Stimulated activated effector memory CD8-positive, alpha-beta T cell treated with anti-CD3 and anti-CD28 coated beads, Interleukin-12 subunit alpha, Interleukin-12 subunit beta, amount 100 ng/mL, for 72 hours (primary cell): Measurements from ENCODE around the gene SAP30L.

Experiments
- ATAC-seq: fragments of 150-1000 bp; cut with Tn5 transposase; 2 replicates; pipeline ENCODE4 v1.10.0; 2021
- DNase-seq, 2 donors: peaks; one replicate each; pipeline ENCODE4 v3.0.0; 2021 to 2022; ENCODE audit warnings: low spot score in 2 of 2
- H3K27ac Mint-ChIP-seq: one replicate; pipeline ENCODE4 v1.8.0; 2022; ENCODE audit warnings: mild to moderate bottlenecking, mixed read lengths
- H3K36me3 Mint-ChIP-seq: one replicate; pipeline ENCODE4 v1.8.0; 2022; ENCODE audit warnings: mild to moderate bottlenecking, mixed read lengths
- H3K4me1 Mint-ChIP-seq: one replicate; pipeline ENCODE4 v1.8.0; 2022; ENCODE audit warnings: mixed read lengths
- H3K4me3 Mint-ChIP-seq: one replicate; pipeline ENCODE4 v1.8.0; 2022; ENCODE audit warnings: mild to moderate bottlenecking, mixed read lengths
- H3K9me3 Mint-ChIP-seq: one replicate; pipeline ENCODE4 v1.8.0; 2022; ENCODE audit warnings: mixed read lengths

The SAP30L gene

DNA sequence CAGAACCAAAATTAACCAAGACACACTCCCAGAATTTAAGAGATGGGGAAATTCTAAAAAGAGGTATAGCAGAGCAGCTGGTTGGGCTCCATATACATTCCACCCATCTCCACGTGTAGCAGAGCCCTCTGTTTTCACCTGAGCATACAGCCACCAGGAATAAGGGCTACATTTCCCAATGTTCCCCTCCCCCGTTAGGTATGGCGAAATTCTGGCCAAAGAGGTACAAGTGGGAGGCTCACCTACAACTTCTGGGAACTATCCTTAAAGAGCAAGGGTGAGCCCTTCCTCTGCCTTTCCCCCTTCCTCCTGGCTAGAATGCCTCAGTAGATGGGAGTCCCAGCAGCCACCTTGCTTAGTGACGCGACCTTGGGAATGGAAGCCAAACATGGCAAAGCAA, 5.3 kb upstream of the SAP30L start:
- ATAC-seq (no peak), DNase-seq (no peak)
- no peak overlapping the region for H3K4me3 Mint-ChIP-seq
- H3K27ac Mint-ChIP-seq, result no peak overlapping the region
- peaks cover 80% of the 10 kb centered on the region for H3K36me3 Mint-ChIP-seq
- no peaks in the 10 kb centered on the region for H3K9me3 Mint-ChIP-seq
- peaks cover 25% of the 10 kb centered on the region for H3K4me1 Mint-ChIP-seq

DNA sequence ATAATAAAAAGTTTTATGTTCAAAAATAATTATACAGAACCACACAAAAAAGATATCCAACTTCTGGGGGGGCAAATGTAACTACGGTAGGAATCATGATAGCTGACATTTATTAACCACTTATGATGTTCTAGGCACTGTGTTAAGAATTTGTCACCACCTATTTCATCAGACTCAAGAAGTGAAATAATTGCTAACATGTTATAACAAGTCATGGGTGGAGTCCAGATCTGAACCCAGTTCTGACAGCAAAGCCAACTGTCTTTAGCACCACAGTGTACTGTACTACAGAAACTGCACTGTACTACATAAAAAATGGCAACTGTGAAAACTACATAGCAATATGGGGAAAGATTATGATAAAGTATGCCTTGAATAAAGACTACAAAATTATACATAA, 3.0 kb upstream of the SAP30L start:
- Mint-ChIP-seq H3K4me3 (no peak overlapping the region), H3K27ac (no peak overlapping the region), H3K36me3 (peaks cover 61% of the 10 kb centered on the region), H3K4me1 (peaks cover 38% of the 10 kb centered on the region), H3K9me3 (no peaks in the 10 kb centered on the region)
- ATAC-seq (no peak), DNase-seq (no peak)

DNA sequence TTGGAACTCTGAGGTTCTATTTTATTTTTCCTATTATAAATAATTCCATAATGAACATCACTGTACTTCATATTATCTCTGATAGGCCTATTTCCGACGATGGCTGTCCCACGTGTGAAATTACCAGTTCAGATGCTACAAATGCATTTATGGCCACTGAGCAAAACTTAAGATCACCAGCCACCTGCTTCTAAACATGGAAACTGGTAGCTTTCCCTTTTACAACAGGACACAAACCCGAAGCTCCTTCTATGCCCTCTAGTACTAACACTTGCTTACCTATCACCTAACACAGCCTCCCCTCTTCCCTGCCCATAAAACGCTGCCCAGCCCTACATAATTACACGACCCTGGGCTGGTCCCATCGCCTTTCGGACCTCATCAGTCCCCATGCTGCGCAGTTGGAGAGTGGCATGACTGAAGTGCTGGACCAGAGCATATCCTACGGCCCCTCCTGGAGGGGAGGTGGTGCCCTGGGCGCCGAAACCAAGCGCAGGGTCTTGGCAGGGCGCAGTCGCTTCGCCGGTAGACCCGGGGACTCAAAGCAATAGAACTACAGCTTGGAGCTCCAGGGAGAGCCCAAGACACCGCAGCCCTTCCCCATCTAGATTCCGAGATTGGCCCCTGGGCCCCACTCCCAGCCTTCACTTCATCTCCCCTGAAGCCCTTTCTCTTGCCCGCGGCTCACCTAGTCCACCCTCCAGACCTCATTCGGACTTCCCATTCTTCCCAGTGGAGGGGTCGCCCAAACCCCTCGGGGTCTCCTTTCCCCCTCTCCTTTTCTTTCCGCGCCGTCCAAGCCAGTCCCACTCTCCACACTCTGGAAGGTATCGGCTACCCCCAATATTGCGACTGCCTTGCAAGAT, 1.0 kb upstream of the SAP30L start:
- Mint-ChIP-seq H3K27ac (peak overlapping the region; percentile 97), H3K4me3 (peak overlapping the region; percentile 99), H3K4me1 (peaks cover 55% of the 10 kb centered on the region), H3K36me3 (peaks cover 41% of the 10 kb centered on the region), H3K9me3 (no peaks in the 10 kb centered on the region)
- no peak for ATAC-seq
- no peak for DNase-seq

DNA sequence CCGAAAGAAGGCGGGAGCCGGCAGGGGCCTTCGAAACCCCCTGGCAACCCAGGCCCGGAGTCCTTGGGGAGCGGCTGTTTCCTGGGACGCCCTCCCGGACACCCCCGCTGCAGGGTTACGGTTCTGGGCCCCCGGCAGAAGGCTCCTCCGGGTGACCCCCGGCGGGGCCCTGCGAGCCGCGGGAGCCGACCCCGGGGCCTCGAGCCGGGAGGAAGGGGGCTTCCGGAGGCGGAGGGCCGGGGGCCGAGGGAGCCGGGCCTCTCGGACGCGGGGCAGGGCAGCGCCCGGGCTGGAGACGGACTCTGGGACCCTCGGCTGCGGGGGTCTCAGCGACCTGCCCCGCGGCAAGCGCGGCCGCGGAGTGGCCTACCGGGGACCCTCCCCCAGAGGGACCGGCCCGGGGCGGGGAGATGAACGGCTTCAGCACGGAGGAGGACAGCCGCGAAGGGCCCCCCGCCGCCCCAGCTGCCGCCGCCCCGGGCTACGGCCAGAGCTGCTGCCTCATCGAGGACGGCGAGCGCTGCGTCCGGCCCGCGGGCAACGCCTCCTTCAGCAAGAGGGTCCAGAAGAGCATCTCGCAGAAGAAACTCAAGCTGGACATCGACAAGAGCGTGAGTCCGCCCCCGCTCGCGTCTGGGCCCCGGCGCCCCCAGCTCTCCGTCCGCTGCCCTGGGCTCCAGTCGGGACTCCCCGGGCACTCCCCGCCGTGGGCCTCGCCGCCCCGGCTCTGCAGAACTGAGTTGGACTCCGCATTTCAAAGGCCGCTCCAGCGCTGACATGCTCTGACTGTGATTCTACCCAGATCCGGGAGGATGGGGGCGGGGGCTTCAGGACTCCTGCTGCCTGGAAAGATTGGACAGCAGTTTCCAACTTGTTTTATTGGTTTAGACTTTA, 645 bp downstream of the SAP30L start:
- H3K4me1 Mint-ChIP-seq, result peaks cover 63% of the 10 kb centered on the region
- peak; percentile 38 for ATAC-seq
- peak; percentile 27 to 72 for DNase-seq
- no peaks in the 10 kb centered on the region for H3K9me3 Mint-ChIP-seq
- peak overlapping the region; percentile 97 for H3K27ac Mint-ChIP-seq
- peak overlapping the region; percentile 99 for H3K4me3 Mint-ChIP-seq
- peaks cover 40% of the 10 kb centered on the region for H3K36me3 Mint-ChIP-seq

DNA sequence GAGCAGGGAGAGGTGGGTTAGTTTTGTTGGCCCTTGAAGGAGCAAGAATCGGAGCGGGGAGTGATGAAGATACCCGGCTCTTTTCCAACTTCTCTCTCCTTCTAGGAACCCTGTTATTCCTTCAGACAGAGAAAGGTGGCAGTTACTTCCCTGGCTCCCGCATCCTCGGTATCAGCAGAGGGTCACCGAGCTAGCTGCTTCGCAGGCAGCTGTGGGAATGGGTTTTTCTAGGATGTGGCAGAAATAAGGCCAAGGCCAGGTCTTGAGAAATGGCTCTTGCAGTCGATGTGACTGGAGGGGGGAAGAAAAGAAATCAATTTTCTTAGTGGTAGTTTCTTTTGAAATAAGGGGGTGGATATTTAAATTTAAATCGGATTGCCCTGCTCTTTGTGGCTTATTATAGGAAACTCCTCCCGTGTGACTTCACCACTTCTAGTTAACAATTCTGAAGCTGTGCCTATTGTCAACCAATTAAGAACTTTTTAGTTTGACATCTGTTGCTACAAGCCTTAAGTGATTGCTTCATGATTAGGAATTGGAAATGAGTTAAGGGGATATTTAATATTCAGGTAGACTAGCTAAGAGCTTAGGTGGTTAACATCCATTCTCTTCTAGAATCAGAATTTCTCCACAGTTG, 1.4 kb downstream of the SAP30L start:
- Mint-ChIP-seq H3K4me1 (peaks cover 56% of the 10 kb centered on the region), H3K4me3 (peak overlapping the region; percentile 81), H3K36me3 (peaks cover 40% of the 10 kb centered on the region), H3K27ac (peak overlapping the region; percentile 50), H3K9me3 (no peaks in the 10 kb centered on the region)
- no peak for DNase-seq
- ATAC-seq, result no peak

DNA sequence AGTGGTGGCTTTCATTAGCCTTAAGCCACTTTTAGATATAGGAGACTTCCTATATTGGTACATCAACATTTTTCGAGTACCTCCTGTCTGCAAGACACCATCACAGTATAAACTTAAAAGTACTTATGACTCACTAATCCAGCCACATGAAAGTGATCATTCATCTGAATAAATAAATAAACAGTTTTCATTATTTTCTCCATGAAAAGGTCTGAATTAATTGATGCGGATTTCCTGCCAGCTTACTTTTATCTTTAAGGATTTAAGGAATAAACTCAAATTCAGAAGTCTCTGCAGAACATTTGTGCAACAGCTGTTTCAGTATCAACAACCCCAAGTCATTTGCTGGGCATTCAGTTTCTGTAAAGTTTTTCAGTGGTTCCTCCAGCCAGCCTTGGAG, 4.0 kb downstream of the SAP30L start:
- Mint-ChIP-seq H3K4me1 (peaks cover 55% of the 10 kb centered on the region), H3K9me3 (no peaks in the 10 kb centered on the region), H3K4me3 (no peak overlapping the region), H3K36me3 (peaks cover 55% of the 10 kb centered on the region), H3K27ac (no peak overlapping the region)
- ATAC-seq (no peak), DNase-seq (no peak)

DNA sequence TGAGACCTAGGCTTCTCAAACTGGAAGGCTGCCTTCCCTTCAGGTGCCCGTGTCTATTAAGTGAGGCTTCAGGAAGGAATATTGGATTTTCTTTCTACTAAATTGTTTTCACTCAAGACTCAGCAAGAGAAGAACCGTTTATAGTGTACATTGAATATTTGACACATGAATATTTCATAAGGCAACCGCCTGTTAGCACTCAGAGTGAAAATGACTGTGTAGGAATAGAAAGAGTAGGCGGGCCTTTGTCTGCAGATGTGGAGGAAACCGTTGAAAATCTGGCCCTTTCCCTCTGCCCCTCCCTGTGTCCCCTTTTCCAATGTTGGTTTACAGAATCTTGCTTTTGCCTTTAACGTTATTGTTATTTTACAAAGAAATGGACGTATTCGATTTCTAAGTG, 6.2 kb downstream of the SAP30L start:
- Mint-ChIP-seq H3K4me1 (peaks cover 42% of the 10 kb centered on the region), H3K4me3 (no peak overlapping the region), H3K36me3 (peaks cover 71% of the 10 kb centered on the region), H3K9me3 (no peaks in the 10 kb centered on the region), H3K27ac (no peak overlapping the region)
- DNase-seq, result no peak
- ATAC-seq, result no peak

DNA sequence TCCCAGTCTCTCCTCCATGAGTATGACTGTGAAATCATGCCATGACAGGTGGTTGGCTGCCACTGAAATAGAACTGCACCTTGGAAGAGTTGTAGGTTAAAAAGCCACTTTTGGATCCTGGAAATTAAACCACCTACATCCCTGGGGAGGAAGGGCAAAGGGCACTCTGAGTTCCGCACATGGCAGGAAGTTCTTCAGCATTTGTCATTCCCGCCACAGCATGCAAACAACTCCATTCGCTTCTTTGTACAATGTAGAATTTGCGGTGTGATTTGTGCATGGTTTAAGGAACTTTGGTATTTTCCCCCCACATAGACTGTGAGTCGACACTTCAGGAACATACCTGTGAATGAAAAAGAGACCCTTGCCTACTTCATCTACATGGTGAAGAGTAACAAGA, 9.8 kb downstream of the SAP30L start:
- ATAC-seq (no peak), DNase-seq (no peak)
- no peaks in the 10 kb centered on the region for H3K9me3 Mint-ChIP-seq
- H3K4me3 Mint-ChIP-seq, result no peak overlapping the region
- peaks cover 11% of the 10 kb centered on the region for H3K4me1 Mint-ChIP-seq
- H3K36me3 Mint-ChIP-seq, result peaks cover 77% of the 10 kb centered on the region
- H3K27ac Mint-ChIP-seq, result no peak overlapping the region

DNA sequence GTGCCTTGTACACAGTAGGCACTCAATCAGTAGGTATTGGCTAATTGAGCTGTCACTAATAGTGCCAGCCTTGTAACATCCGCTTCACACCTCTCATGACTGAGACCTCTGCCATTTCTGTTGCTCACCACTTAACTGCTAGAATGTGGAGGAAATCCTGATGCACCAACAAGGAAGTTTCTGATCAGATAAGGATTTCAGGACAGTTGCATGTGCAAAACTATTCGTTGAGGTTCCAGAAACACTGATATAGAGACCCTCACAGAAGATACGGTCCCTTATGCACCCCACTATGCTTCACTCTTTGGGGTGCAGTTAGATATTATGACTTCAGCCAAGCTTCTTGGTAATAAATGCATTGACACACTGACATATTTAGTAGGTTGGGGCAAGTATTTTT, 10.7 kb downstream of the SAP30L start:
- H3K36me3 Mint-ChIP-seq, result peaks cover 68% of the 10 kb centered on the region

DNA sequence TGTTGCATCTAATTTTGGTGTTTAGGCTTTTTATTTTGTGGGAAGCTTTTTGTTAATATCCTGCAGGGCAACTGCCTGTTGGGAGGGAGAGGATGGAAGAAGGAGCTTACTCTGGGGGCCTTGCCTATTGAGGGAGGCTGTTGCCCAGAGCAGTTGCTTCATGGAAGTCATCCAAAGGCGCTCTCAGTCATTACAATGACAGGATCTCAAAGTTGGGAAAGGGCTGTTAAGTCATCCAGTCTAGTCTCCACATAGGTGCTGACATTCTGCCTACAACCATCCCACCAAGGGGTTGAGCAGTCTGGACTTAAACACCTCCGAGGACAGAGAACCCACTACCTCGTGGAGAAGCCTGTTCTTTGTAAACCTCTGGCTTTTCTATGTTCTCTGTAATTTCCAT, 13.2 kb downstream of the SAP30L start:
- DNase-seq (no peak), ATAC-seq (no peak)
- no peak overlapping the region for H3K4me3 Mint-ChIP-seq
- no peaks in the 10 kb centered on the region for H3K4me1 Mint-ChIP-seq
- H3K36me3 Mint-ChIP-seq, result peaks cover 43% of the 10 kb centered on the region
- no peaks in the 10 kb centered on the region for H3K9me3 Mint-ChIP-seq
- no peak overlapping the region for H3K27ac Mint-ChIP-seq

More for the DNA sequence above, 10.7 kb downstream of the SAP30L start:
- no peak overlapping the region for H3K4me3 Mint-ChIP-seq
- H3K27ac Mint-ChIP-seq, result no peak overlapping the region
- DNase-seq (no peak), ATAC-seq (no peak)
- peaks cover 7% of the 10 kb centered on the region for H3K4me1 Mint-ChIP-seq
- no peaks in the 10 kb centered on the region for H3K9me3 Mint-ChIP-seq

DNA sequence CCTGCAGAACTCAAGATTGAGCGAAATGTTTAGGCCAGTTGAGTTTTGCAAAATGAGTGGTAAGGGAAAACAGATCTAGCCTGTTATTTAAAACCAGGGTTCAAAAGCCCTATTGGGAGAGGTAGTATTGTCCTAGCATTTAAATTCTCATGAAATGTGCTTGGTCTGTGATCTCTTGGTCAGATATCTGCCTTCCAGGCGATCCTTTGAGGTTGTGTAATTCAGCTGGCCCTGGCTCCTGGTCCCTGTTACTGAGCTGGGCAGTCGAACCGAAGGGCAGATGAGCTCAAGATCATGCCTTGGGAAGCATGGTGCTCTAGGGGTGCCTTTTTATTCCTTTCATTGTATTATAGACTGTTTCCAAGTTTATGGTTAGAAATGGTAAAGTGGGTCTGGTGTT, 14.4 kb downstream of the SAP30L start:
- DNase-seq (no peak), ATAC-seq (no peak)
- H3K4me1 Mint-ChIP-seq, result no peaks in the 10 kb centered on the region
- peaks cover 31% of the 10 kb centered on the region for H3K36me3 Mint-ChIP-seq
- no peak overlapping the region for H3K27ac Mint-ChIP-seq
- H3K4me3 Mint-ChIP-seq, result no peak overlapping the region
- no peaks in the 10 kb centered on the region for H3K9me3 Mint-ChIP-seq

DNA sequence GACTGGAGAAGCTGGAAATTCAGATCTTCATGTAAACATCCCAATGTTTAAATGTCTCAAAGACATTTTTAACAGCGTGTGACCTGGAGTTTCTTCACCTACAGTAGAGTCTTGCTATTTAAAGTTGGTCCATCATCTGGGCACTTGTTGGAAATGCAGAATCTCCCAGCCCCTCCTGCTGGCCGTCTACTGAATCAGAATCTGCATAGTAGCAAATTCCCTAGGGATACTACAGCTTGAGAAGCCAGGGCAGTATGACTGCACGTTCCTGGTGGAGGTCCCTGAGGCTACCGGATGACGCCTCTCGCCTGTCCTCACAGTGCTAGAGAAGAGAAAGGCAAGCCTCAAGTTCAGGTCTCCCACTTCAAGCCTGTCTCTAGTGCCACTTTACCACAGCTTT, 15.7 kb downstream of the SAP30L start:
- Mint-ChIP-seq H3K27ac (no peak overlapping the region), H3K9me3 (no peaks in the 10 kb centered on the region), H3K4me3 (no peak overlapping the region), H3K36me3 (peaks cover 18% of the 10 kb centered on the region), H3K4me1 (no peaks in the 10 kb centered on the region)
- ATAC-seq (no peak), DNase-seq (no peak)

DNA sequence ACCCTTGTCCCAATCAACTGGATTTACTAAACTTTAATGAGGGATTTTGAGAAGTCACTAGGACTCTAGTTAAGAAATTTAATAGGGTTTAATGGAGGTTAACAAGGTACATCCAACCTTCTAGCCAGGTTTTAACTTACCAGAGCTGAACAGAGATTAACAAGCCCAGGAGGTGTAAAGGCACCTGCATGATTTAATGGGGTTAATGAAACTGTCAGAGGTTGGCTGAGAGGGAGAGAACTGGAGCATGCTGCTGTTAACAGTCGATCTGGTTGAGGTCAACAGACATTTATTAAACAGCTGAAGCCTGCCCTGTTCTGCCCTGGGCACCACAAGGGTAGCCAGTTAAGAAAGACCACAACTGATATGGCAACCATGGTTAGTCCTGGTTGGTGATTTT, 18.6 kb downstream of the SAP30L start:
- Mint-ChIP-seq H3K36me3 (peaks cover 6% of the 10 kb centered on the region), H3K4me1 (no peaks in the 10 kb centered on the region), H3K27ac (no peak overlapping the region), H3K4me3 (no peak overlapping the region), H3K9me3 (no peaks in the 10 kb centered on the region)
- ATAC-seq (no peak), DNase-seq (no peak)

DNA sequence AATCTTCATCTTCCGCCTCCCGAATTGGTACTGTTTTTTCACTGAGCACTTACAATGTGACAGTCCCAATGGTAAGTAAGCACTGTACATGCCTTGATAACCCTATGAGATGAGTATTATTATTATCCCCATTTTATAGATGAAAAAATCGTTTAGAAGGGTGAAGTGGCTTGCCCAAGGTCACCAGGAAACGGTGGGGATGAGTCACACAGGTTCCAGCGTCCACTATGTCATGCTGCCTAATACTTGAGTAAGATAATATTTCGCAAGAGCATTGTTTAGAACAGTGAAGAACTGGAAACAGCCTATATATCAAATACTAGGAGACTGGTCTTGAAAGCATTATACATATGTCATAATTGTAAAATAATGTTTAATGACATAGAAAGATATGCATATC, 19.4 kb downstream of the SAP30L start:
- ATAC-seq (no peak), DNase-seq (no peak)
- Mint-ChIP-seq H3K27ac (no peak overlapping the region), H3K4me3 (no peak overlapping the region), H3K36me3 (peaks cover 6% of the 10 kb centered on the region), H3K9me3 (no peaks in the 10 kb centered on the region), H3K4me1 (no peaks in the 10 kb centered on the region)

DNA sequence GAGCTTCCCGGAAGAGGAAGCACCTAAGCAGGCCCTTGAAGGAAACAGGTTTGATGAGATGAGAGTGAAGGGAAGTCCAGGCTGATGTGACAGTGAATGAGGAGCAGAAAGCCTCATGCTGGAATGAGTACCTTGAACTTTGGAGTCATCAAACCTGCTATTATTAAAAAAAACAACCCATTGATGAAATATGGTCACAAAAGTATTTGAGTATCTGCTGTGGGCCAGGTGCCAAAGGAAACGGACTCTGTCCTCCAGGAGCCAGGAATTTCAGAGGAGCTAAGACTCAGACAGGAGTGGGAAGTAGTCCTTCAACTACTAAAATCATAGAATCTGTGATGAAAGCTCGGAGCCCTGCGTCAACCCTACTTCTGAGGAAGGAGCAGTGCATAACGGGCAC, 20.4 kb downstream of the SAP30L start:
- DNase-seq (no peak), ATAC-seq (no peak)
- H3K27ac Mint-ChIP-seq, result no peak overlapping the region
- H3K9me3 Mint-ChIP-seq, result no peaks in the 10 kb centered on the region
- no peaks in the 10 kb centered on the region for H3K4me1 Mint-ChIP-seq
- H3K36me3 Mint-ChIP-seq, result peaks cover 6% of the 10 kb centered on the region
- no peak overlapping the region for H3K4me3 Mint-ChIP-seq
